Liver (tissue), 3 donors: ENCODE measurements around the gene C19orf81.

ENCODE experiments used
- EGR1 ChIP-seq, 2 donors: IDR thresholded peaks; 2 replicates each; pipeline ENCODE4 v1.6.1; 2016 to 2018; ENCODE audit warnings: antibody characterized with exemption in 2 of 2, low read depth in 2 of 2
- RAD21 ChIP-seq, 2 donors: IDR thresholded peaks; 2 replicates each; pipeline ENCODE4 v1.6.1; 2016; ENCODE audit warnings: antibody characterized with exemption in 2 of 2, mild to moderate bottlenecking in 2 of 2
- TAF1 ChIP-seq: conservative IDR thresholded peaks from 2 replicates; pipeline ENCODE4 v1.6.1; 2016; ENCODE audit warnings: antibody characterized with exemption, mild to moderate bottlenecking
- TF ChIP-seq, protein P1 (sequence below): fragments of 150-350 bp; IDR thresholded peaks from 2 replicates; pipeline ENCODE4 v1.5.1; 2017; ENCODE audit warnings: improper control_type of control experiment, low read depth, low read length; ENCODE audit not compliant: missing input control
- TF ChIP-seq, protein P2 (sequence below): IDR thresholded peaks from 2 replicates; pipeline ENCODE4 v1.6.1; 2016; ENCODE audit warnings: antibody characterized with exemption
- TF ChIP-seq, protein P3 (sequence below): IDR thresholded peaks from 2 replicates; pipeline ENCODE4 v1.6.1; 2016; ENCODE audit warnings: antibody characterized with exemption
- TF ChIP-seq, protein P4 (sequence below): IDR thresholded peaks from 2 replicates; pipeline ENCODE4 v1.6.1; 2016; ENCODE audit warnings: antibody characterized with exemption, mild to moderate bottlenecking
- donor health status: healthy.
- donor health status: healthy.

DNA sequence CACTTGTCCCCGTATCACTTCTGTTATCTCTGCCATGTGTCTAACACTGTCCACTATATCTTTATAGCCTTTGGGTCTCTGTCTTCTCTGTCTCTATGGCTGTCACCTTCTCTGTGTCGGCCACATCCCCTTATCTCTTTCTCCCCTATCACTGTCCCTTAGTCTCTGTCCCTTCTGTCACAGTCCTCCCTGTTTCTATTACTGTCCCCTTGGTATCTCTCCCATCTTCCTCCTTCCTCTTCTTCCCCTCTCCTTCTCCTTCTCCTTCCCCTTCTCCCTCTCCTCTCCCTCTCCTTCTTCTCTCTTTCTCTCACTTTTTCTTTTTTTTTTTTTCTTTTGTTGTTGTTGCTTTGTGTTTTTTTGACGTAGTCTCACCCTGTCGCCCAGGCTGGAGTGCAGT, 46.3 kb upstream of the C19orf81 start:
- TF ChIP-seq, protein P1, sequence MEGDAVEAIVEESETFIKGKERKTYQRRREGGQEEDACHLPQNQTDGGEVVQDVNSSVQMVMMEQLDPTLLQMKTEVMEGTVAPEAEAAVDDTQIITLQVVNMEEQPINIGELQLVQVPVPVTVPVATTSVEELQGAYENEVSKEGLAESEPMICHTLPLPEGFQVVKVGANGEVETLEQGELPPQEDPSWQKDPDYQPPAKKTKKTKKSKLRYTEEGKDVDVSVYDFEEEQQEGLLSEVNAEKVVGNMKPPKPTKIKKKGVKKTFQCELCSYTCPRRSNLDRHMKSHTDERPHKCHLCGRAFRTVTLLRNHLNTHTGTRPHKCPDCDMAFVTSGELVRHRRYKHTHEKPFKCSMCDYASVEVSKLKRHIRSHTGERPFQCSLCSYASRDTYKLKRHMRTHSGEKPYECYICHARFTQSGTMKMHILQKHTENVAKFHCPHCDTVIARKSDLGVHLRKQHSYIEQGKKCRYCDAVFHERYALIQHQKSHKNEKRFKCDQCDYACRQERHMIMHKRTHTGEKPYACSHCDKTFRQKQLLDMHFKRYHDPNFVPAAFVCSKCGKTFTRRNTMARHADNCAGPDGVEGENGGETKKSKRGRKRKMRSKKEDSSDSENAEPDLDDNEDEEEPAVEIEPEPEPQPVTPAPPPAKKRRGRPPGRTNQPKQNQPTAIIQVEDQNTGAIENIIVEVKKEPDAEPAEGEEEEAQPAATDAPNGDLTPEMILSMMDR: no peak
- TF ChIP-seq, protein P2, sequence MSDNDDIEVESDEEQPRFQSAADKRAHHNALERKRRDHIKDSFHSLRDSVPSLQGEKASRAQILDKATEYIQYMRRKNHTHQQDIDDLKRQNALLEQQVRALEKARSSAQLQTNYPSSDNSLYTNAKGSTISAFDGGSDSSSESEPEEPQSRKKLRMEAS: no peak
- TF ChIP-seq TAF1 (no peak), EGR1 (IDR thresholded peaks at IDR 0.05; ENCODE audit: low read depth in 2 of 2) (no peak), RAD21 (IDR thresholded peaks at IDR 0.05) (no peak)
- TF ChIP-seq, protein P3, sequence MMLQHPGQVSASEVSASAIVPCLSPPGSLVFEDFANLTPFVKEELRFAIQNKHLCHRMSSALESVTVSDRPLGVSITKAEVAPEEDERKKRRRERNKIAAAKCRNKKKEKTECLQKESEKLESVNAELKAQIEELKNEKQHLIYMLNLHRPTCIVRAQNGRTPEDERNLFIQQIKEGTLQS: no peak
- TF ChIP-seq, protein P4, sequence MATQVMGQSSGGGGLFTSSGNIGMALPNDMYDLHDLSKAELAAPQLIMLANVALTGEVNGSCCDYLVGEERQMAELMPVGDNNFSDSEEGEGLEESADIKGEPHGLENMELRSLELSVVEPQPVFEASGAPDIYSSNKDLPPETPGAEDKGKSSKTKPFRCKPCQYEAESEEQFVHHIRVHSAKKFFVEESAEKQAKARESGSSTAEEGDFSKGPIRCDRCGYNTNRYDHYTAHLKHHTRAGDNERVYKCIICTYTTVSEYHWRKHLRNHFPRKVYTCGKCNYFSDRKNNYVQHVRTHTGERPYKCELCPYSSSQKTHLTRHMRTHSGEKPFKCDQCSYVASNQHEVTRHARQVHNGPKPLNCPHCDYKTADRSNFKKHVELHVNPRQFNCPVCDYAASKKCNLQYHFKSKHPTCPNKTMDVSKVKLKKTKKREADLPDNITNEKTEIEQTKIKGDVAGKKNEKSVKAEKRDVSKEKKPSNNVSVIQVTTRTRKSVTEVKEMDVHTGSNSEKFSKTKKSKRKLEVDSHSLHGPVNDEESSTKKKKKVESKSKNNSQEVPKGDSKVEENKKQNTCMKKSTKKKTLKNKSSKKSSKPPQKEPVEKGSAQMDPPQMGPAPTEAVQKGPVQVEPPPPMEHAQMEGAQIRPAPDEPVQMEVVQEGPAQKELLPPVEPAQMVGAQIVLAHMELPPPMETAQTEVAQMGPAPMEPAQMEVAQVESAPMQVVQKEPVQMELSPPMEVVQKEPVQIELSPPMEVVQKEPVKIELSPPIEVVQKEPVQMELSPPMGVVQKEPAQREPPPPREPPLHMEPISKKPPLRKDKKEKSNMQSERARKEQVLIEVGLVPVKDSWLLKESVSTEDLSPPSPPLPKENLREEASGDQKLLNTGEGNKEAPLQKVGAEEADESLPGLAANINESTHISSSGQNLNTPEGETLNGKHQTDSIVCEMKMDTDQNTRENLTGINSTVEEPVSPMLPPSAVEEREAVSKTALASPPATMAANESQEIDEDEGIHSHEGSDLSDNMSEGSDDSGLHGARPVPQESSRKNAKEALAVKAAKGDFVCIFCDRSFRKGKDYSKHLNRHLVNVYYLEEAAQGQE: no peak
